Esophagus muscularis mucosa (tissue), 4 donors: ENCODE data around the gene LACRT. TPM values are rescaled to one million over a fixed set of nuclear protein-coding genes. Genes with fewer than 3 reads are reported as not detected.
"Not testable (repeated sequence)": the region's sequence is repeated elsewhere in the genome, so short reads cannot be mapped to it uniquely, and the experiment has no call there.

Source experiments
- DNase-seq: peaks from one replicate; pipeline ENCODE4 v3.0.0-alpha.2; 2017; ENCODE audit errors: extremely low spot score
- H3K27ac ChIP-seq, 4 donors: fragments of 200-600 bp; sonication (generic); replicated peaks in 1 of 4; 1 replicate in 3 of 4; 2 replicates in 1 of 4; pipeline ENCODE4 v1.5.1; 2016 to 2019; ENCODE audit warnings: mild to moderate bottlenecking in 1 of 4
- H3K27me3 ChIP-seq, 4 donors: fragments of 200-600 bp; sonication (generic); one replicate each; pipeline versions ENCODE4 v1.5.1 to v1.6.0; 2016 to 2019
- H3K36me3 ChIP-seq, 4 donors: fragments of 200-600 bp; sonication (generic); one replicate each; pipeline ENCODE4 v1.5.1; 2016 to 2019
- H3K4me1 ChIP-seq, 4 donors: fragments of 200-600 bp; sonication (generic); one replicate each; pipeline ENCODE4 v1.5.1; 2016 to 2019
- H3K4me3 ChIP-seq, 4 donors: fragments of 200-600 bp; sonication (generic); 1 replicate in 2 of 4; 2 replicates in 2 of 4; pipeline ENCODE4 v1.5.1; 2016 to 2019; ENCODE audit warnings: mild to moderate bottlenecking in 4 of 4, moderate library complexity in 1 of 4
- H3K9me3 ChIP-seq, 4 donors: fragments of 200-600 bp; sonication (generic); 1 replicate in 3 of 4; 2 replicates in 1 of 4; pipeline ENCODE4 v1.5.1; 2016 to 2019
- EP300 ChIP-seq: sonication (generic); formaldehyde crosslinking; IDR thresholded peaks from one replicate; pipeline ENCODE4 v1.6.1; 2017; ENCODE audit warnings: antibody characterized with exemption
- POLR2A ChIP-seq: fragments of 450-650 bp; IDR thresholded peaks from one replicate; pipeline ENCODE4 v1.6.1; 2017; ENCODE audit warnings: antibody characterized with exemption, moderate library complexity, mild to moderate bottlenecking, low read depth
- POLR2AphosphoS5 ChIP-seq, 2 donors: sonication (generic); formaldehyde crosslinking; IDR thresholded peaks; one replicate each; pipeline ENCODE4 v1.6.1; 2017; ENCODE audit warnings: antibody characterized with exemption in 2 of 2
- WGBS: methylation state at CpG from one replicate; pipeline ENCODE4 v1.1.5; 2018; 5-methylcytosine and 5-hydroxymethylcytosine counted together
- intact Hi-C: fragments of 100-400 bp; cut with DNase I; formaldehyde crosslinking; loops from one replicate; pipeline ENCODE4 v1.15.1; 2023
- total RNA-seq, 4 donors: library from RNA; depleted of rRNA; stranded (reverse); fragments of >200 nt; gene quantifications; one replicate each; pipeline versions ENCODE4 v1.1.0 to v1.2.1, GENCODE V29; 2016
- TF ChIP-seq, protein P1 (sequence below), 3 experiments: fragments of 200-600 bp in 2 of 3; fragments of 450-650 bp in 1 of 3; sonication (generic) in 2 of 3; IDR thresholded peaks; one replicate each; pipeline ENCODE4 v1.5.1; 2017 to 2019; ENCODE audit warnings: antibody characterized with exemption in 3 of 3, mild to moderate bottlenecking in 2 of 3, moderate library complexity in 1 of 3

LACRT gene
- total RNA-seq, 4 donors from 2014 or later: not detected

GRCh38 chr12:54667945-54668344, 33.2 kb upstream of the LACRT start:
- no peak overlapping the region for H3K4me3 ChIP-seq
- H3K36me3 ChIP-seq: no peaks in the 10 kb centered on the region
- TF ChIP-seq POLR2A (no peak), EP300 (no peak), POLR2AphosphoS5 (IDR thresholded peaks at IDR 0.05) (no peak)
- TF ChIP-seq, protein P1, sequence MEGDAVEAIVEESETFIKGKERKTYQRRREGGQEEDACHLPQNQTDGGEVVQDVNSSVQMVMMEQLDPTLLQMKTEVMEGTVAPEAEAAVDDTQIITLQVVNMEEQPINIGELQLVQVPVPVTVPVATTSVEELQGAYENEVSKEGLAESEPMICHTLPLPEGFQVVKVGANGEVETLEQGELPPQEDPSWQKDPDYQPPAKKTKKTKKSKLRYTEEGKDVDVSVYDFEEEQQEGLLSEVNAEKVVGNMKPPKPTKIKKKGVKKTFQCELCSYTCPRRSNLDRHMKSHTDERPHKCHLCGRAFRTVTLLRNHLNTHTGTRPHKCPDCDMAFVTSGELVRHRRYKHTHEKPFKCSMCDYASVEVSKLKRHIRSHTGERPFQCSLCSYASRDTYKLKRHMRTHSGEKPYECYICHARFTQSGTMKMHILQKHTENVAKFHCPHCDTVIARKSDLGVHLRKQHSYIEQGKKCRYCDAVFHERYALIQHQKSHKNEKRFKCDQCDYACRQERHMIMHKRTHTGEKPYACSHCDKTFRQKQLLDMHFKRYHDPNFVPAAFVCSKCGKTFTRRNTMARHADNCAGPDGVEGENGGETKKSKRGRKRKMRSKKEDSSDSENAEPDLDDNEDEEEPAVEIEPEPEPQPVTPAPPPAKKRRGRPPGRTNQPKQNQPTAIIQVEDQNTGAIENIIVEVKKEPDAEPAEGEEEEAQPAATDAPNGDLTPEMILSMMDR (IDR thresholded peaks at IDR 0.05): no peak
- no peak for DNase-seq
- no peaks in the 10 kb centered on the region for H3K9me3 ChIP-seq
- 88% methylated on average over 5 of the region's 5 CpGs for WGBS
- intact Hi-C loops: no loop called here
- H3K27ac ChIP-seq: no peak overlapping the region
- no peaks in the 10 kb centered on the region for H3K27me3 ChIP-seq
- H3K4me1 ChIP-seq: no peaks in the 10 kb centered on the region

DNA sequence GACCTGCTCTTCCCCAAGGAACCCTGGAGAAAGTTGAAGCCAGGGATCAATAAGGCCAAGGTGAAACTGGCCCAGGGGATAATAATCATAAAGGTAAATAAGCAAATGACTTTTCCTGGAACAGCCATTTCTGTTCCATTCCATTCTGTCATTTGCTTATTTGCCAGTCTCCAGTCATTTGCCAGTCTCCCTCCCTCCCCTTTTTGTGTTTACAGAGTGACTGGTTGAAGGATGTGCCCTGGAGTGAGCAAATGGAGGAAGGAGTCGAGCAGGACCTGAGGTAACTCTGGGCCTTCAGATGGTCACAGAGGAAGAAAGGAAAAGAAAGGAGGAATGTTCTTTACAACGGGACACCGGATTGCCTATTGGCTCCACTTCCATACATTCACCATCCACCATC, 31.3 kb upstream of the LACRT start:
- no peaks in the 10 kb centered on the region for H3K36me3 ChIP-seq
- intact Hi-C loops: no loop called here
- DNase-seq: no peak
- H3K4me1 ChIP-seq: no peaks in the 10 kb centered on the region
- H3K9me3 ChIP-seq: no peaks in the 10 kb centered on the region
- no peak overlapping the region for H3K4me3 ChIP-seq
- 83% methylated on average over 3 of the region's 3 CpGs for WGBS
- H3K27me3 ChIP-seq: no peaks in the 10 kb centered on the region
- TF ChIP-seq POLR2AphosphoS5 (IDR thresholded peaks at IDR 0.05) (no peak), EP300 (no peak)
- no peak overlapping the region for H3K27ac ChIP-seq

- H3K4me3 ChIP-seq, H3K4me1 ChIP-seq, H3K9me3 ChIP-seq, intact Hi-C loops, H3K27ac ChIP-seq, H3K27me3 ChIP-seq, H3K36me3 ChIP-seq, DNase-seq: not testable (repeated sequence)
- 73% methylated on average over 3 of the region's 3 CpGs for WGBS
These were observed 30.4 kb upstream of the LACRT start for GRCh38 chr12:54665022-54665635.

GRCh38 chr12:54663603-54664002, 28.9 kb upstream of the LACRT start:
- intact Hi-C loops: no loop called here
- DNase-seq: no peak
- Histone ChIP-seq H3K36me3 (no peaks in the 10 kb centered on the region), H3K9me3 (no peaks in the 10 kb centered on the region), H3K27ac (no peak overlapping the region), H3K4me1 (no peaks in the 10 kb centered on the region), H3K27me3 (no peaks in the 10 kb centered on the region), H3K4me3 (no peak overlapping the region)
- 82% methylated on average over 3 of the region's 3 CpGs for WGBS
- TF ChIP-seq, protein P1 (IDR thresholded peaks at IDR 0.05): no peak
- TF ChIP-seq POLR2A (no peak), EP300 (no peak), POLR2AphosphoS5 (IDR thresholded peaks at IDR 0.05) (no peak)

GRCh38 chr12:54662026-54662425, 27.3 kb upstream of the LACRT start:
- intact Hi-C loops: no loop called here
- H3K9me3 ChIP-seq: no peaks in the 10 kb centered on the region
- no peak for TF ChIP-seq POLR2AphosphoS5 (IDR thresholded peaks at IDR 0.05)
- no peak for TF ChIP-seq EP300
- no peak for TF ChIP-seq POLR2A
- no peak overlapping the region for H3K4me3 ChIP-seq
- no peaks in the 10 kb centered on the region for H3K4me1 ChIP-seq
- 61% methylated on average over 3 of the region's 3 CpGs for WGBS
- no peak overlapping the region for H3K27ac ChIP-seq
- no peaks in the 10 kb centered on the region for H3K36me3 ChIP-seq
- no peak for DNase-seq
- no peaks in the 10 kb centered on the region for H3K27me3 ChIP-seq

DNA sequence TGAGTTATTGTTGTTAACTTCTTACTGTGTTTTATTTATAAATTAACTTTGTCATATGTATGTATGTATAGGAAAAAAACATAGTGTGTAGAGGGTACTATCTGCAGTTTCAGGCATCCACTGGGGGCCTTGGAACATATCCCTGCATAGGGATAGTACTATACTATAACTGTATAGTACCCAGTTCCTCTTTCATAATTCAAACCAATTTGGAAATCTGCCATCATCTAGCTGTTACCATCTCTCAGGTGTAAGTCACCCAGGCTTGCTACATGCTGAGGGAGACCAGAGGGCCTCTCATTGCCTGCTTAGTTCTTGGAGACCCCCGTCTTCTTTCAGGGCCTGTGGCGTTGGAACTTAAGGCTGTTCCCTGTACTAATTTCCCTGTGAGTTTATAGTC, 26.4 kb upstream of the LACRT start:
- Histone ChIP-seq H3K4me3 (no peak overlapping the region), H3K27me3 (no peaks in the 10 kb centered on the region), H3K4me1 (no peaks in the 10 kb centered on the region), H3K36me3 (no peaks in the 10 kb centered on the region), H3K9me3 (no peaks in the 10 kb centered on the region), H3K27ac (no peak overlapping the region)
- TF ChIP-seq EP300 (no peak), POLR2A (no peak), POLR2AphosphoS5 (IDR thresholded peaks at IDR 0.05) (no peak)
- TF ChIP-seq, protein P1 (IDR thresholded peaks at IDR 0.05): no peak
- no peak for DNase-seq
- intact Hi-C loops: no loop called here
- WGBS: 96% methylated on average over 2 of the region's 2 CpGs
